ENCODE results near the gene ANGPTL5. TPM values are rescaled to one million over a fixed set of nuclear protein-coding genes. Genes with fewer than 3 reads are reported as not detected.

Gene ANGPTL5
- total RNA-seq, 1 experiment from 2014 or later = not detected

GRCh38 chr11:101848262-101848661 lies 68.1 kb downstream of the ANGPTL5 start:
- Histone ChIP-seq H3K36me3 (ENCODE audit: control insufficient read depth, insufficient read depth, low read length) (no peaks in the 10 kb centered on the region), H3K27ac (ENCODE audit: low read length) (no peak overlapping the region), H3K27me3 (ENCODE audit: control insufficient read depth, insufficient read depth, low read length) (no peaks in the 10 kb centered on the region), H3K4me3 (ENCODE audit: low read depth in 2 of 2, low read length in 2 of 2) (no peak overlapping the region), H3K9me3 (ENCODE audit: control insufficient read depth, insufficient read depth, low read depth, low read length) (peaks cover 3% of the 10 kb centered on the region; the same call in 1 of the 2 replicates), H3K4me1 (ENCODE audit: control insufficient read depth, insufficient read depth, low read length) (no peaks in the 10 kb centered on the region)
- intact Hi-C loops (cut with micrococcal nuclease; ENCODE audit: unreplicated experiment) = loop anchor here (1.0 kb wide), 2 partner anchors 391 to 419 kb away; no protein-coding TSS in a partner anchor
- POLR2A ChIA-PET = no interaction called here
- DNase-seq (ENCODE audit: low read depth, low spot score) (no peak), ATAC-seq (no peak)
- CTCF ChIA-PET = interaction anchor here (0.6 kb wide), 1 partner anchor 95 kb away, joined by 3 read pairs; no protein-coding TSS in a partner anchor
- no TSS peak for BruUV-seq (replicated peaks)
- TF ChIP-seq TCF7L2 (IDR thresholded peaks at IDR 0.05; ENCODE audit: low read depth, low read length) = no peak
- TF ChIP-seq POLR2AphosphoS5 (IDR thresholded peaks at IDR 0.05; ENCODE audit: low read depth, low read length) = no peak
- TF ChIP-seq CTCF (IDR thresholded peaks at IDR 0.05) = no peak
- TF ChIP-seq SIN3A (IDR thresholded peaks at IDR 0.05; ENCODE audit: borderline replicate concordance, insufficient read depth, low read depth, low read length) = no peak
- in situ Hi-C loops (cut with HindIII; ENCODE audit: low pct_unique_long_range_greater_than_20kb, low sequenced_read_pairs) = no loop called here

DNA sequence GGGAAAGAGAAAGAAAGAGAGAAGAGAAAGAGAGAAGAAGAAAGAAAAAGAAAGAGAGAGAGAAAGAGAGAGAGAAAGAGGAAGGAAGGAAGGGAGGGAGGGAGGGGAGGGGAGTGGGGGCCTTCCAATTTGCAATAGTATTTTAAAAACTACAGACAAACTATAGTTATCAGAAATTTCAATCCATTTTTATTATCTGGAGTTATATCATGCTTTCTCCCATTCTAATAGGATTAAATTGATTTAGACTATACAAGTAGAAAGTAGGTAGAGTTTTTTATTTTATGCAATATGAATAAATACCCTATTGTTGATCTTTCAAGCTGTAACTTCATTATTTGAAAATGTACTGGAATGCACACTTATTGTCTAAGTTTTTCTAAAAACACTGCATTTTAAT lies 71.7 kb downstream of the ANGPTL5 start:
- no peaks in the 10 kb centered on the region for H3K4me1 ChIP-seq (ENCODE audit: control insufficient read depth, insufficient read depth, low read length)
- H3K27ac ChIP-seq (ENCODE audit: low read length) = no peak overlapping the region
- in situ Hi-C loops (cut with HindIII; ENCODE audit: low pct_unique_long_range_greater_than_20kb, low sequenced_read_pairs) = no loop called here
- intact Hi-C loops (cut with micrococcal nuclease; ENCODE audit: unreplicated experiment) = no loop called here
- DNase-seq (ENCODE audit: low read depth, low spot score) (no peak), ATAC-seq (no peak)
- ChIA-PET POLR2A (no interaction called here), CTCF (no interaction called here)
- H3K36me3 ChIP-seq (ENCODE audit: control insufficient read depth, insufficient read depth, low read length) = no peaks in the 10 kb centered on the region
- TF ChIP-seq, protein P1, sequence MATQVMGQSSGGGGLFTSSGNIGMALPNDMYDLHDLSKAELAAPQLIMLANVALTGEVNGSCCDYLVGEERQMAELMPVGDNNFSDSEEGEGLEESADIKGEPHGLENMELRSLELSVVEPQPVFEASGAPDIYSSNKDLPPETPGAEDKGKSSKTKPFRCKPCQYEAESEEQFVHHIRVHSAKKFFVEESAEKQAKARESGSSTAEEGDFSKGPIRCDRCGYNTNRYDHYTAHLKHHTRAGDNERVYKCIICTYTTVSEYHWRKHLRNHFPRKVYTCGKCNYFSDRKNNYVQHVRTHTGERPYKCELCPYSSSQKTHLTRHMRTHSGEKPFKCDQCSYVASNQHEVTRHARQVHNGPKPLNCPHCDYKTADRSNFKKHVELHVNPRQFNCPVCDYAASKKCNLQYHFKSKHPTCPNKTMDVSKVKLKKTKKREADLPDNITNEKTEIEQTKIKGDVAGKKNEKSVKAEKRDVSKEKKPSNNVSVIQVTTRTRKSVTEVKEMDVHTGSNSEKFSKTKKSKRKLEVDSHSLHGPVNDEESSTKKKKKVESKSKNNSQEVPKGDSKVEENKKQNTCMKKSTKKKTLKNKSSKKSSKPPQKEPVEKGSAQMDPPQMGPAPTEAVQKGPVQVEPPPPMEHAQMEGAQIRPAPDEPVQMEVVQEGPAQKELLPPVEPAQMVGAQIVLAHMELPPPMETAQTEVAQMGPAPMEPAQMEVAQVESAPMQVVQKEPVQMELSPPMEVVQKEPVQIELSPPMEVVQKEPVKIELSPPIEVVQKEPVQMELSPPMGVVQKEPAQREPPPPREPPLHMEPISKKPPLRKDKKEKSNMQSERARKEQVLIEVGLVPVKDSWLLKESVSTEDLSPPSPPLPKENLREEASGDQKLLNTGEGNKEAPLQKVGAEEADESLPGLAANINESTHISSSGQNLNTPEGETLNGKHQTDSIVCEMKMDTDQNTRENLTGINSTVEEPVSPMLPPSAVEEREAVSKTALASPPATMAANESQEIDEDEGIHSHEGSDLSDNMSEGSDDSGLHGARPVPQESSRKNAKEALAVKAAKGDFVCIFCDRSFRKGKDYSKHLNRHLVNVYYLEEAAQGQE (IDR thresholded peaks at IDR 0.05; ENCODE audit: insufficient read depth in 1 of 2, low read depth in 2 of 2, low read length in 1 of 2) = no peak
- no peak for TF ChIP-seq CTCF (IDR thresholded peaks at IDR 0.05)
- no peak for TF ChIP-seq TCF7L2 (IDR thresholded peaks at IDR 0.05; ENCODE audit: low read depth, low read length)
- no peak for TF ChIP-seq POLR2AphosphoS5 (IDR thresholded peaks at IDR 0.05; ENCODE audit: low read depth, low read length)
- no peak for TF ChIP-seq SIN3A (IDR thresholded peaks at IDR 0.05; ENCODE audit: borderline replicate concordance, insufficient read depth, low read depth, low read length)
- H3K9me3 ChIP-seq (ENCODE audit: control insufficient read depth, insufficient read depth, low read depth, low read length) = no peaks in the 10 kb centered on the region
- BruUV-seq (replicated peaks) = no TSS peak
- no peak overlapping the region for H3K4me3 ChIP-seq (ENCODE audit: low read depth in 2 of 2, low read length in 2 of 2)
- H3K27me3 ChIP-seq (ENCODE audit: control insufficient read depth, insufficient read depth, low read length) = no peaks in the 10 kb centered on the region
